Measurements from ENCODE around the gene VENTX. TPM values are rescaled to one million over a fixed set of nuclear protein-coding genes. Genes with fewer than 3 reads are reported as not detected.

VENTX gene, protein sequence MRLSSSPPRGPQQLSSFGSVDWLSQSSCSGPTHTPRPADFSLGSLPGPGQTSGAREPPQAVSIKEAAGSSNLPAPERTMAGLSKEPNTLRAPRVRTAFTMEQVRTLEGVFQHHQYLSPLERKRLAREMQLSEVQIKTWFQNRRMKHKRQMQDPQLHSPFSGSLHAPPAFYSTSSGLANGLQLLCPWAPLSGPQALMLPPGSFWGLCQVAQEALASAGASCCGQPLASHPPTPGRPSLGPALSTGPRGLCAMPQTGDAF
- total RNA-seq, result not detected

DNA sequence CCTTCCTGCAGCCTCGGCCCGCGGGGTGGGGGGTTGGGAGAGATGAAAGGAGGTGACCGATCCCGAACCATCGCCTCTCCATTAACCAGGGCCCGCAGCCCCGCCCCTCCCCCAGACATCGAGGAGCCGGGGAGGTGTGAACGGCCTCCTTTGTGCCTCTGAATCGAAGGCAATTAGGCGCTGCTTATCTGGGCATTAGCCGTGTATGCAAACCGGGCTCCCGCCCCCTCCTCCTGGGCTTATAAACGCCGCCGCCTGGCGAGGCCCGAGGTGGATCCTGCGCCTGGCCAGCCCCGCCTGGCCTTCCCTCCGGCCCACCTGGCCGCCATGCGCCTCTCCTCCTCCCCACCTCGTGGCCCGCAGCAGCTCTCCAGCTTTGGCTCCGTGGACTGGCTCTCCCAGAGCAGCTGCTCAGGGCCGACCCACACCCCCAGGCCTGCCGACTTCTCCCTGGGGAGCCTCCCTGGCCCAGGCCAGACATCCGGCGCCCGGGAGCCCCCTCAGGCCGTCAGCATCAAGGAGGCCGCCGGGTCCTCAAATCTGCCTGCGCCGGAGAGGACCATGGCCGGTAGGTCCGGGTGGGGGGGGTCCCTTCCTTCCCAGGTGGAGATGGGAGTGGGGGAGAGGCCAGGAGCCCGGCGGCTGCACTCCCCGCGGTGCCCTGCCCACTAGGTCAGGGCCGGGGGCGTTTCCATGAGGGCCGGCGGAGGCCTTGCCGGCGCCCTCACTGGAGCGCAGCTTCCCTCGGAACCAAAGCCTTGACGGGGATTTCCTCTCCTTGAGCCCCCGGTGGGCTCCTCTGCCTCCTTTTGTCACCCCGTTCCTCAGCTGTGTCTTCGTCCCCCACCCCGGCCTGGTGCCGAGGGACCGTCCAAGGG lies at the start of gene VENTX:
Gene VENTX, plus strand, starts transcription at position 268 of the 878 bp plus-strand sequence. Its CDS starts 60 bp downstream, at position 328.

DNA sequence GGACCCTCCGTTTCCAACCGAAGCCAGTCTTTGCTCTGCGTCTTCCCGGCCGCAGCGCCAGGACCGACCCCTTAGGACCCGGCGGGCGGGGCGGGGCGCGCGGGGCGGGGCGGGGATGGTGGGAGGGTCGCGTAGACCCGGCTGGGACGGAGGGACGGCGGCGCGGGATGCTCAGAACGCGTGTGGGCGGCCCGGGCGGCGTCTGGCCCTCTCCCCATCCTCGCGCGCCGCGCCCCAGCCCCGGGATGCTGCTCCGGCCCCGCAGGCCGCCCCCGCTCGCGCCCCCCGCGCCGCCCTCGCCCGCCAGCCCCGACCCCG lies 7.7 kb upstream of the VENTX start, which contains the start of gene UTF1:
Gene UTF1, plus strand, starts transcription at position 174 of the 318 bp plus-strand sequence. Its CDS starts 72 bp downstream, at position 246.

DNA sequence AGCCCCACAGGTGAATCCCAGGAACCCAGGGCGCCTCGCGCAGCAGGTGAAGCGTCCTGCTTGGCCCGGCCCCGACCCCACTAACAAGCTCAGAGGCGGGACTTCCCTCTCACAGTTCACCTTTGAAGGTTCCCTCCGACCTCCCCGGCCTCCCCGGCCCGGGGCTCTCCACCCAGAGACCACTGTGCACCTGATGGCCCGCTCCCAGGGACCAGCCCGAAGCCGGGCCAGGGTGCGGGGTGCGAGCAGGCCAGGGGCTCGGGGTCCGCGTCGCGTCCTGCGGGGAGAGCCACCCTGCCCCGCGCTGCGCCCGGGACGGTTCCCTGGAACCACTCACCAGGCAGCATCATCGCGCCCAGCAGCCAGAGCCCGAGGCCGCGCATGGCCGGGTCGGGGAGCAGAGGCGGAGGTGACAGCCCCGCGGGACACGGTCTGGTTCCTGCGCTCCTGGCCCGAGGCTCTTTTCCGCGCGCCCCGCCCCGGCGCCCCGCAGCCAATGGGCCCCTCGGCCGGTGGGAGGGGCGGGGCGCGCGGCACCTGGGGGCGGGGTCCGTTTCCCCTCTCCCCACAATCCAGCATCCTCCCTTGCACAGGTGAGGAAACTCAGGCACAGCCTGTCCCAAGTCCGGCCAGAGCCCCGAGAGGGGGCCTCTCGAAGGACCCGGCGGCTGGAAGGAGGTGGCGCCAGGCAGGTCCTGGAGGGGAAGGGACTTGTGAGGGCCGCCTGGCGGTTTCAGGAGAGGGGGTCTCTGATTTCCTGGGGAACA lies 39.0 kb downstream of the VENTX start, which contains the start of gene ADAM8:
Gene ADAM8, minus strand, starts transcription at position 434 of the 767 bp plus-strand sequence. Its CDS starts 51 bp downstream, at position 383.

Small RNA genes lying within 50 kb of the gene (microRNA-seq; reads per million reads assigned to microRNA genes)
- not detected for gene MIR202 (ENCODE audit: borderline microRNAs expressed, borderline replicate concordance)

Other genes starting within 250 kb of the VENTX start
- not detected for gene ADGRA1, start 149.9 kb upstream of the VENTX start, total RNA-seq
- gene KNDC1, start 77.6 kb upstream of the VENTX start, total RNA-seq, result under 1 TPM; 0.26 to 0.83 TPM
- not detected for gene UTF1, start 7.6 kb upstream of the VENTX start, total RNA-seq
- gene ADAM8, start 39.0 kb downstream of the VENTX start, total RNA-seq, result 100 to 1,000 TPM in 1 of 2 experiments, 10 to 100 TPM in 1; 91.0 to 101 TPM
- 10 to 100 TPM; 55.9 to 61.1 TPM for gene TUBGCP2, start 71.0 kb downstream of the VENTX start, total RNA-seq
- gene ZNF511, start 71.1 kb downstream of the VENTX start, total RNA-seq, result 10 to 100 TPM; 44.5 to 48.9 TPM
- not detected for gene CALY, start 99.0 kb downstream of the VENTX start, total RNA-seq
- gene PRAP1, start 109.5 kb downstream of the VENTX start, total RNA-seq, result not detected
- 10 to 100 TPM; 15.6 to 19.1 TPM for gene FUOM, start 120.2 kb downstream of the VENTX start, total RNA-seq
- gene ECHS1, start 135.5 kb downstream of the VENTX start, total RNA-seq, result 10 to 100 TPM; 33.8 to 35.3 TPM
- 1 to 10 TPM; 5.5 to 6.3 TPM for gene PAOX, start 141.4 kb downstream of the VENTX start, total RNA-seq
- gene MTG1, start 156.3 kb downstream of the VENTX start, total RNA-seq, result 10 to 100 TPM; 44.6 to 50.0 TPM
- not detected for gene SPRN, start 186.8 kb downstream of the VENTX start, total RNA-seq
- 1 to 10 TPM; 2.5 to 3.3 TPM for gene SCART1, start 216.1 kb downstream of the VENTX start, total RNA-seq

Measured in activated naive CD4-positive, alpha-beta T cell treated with anti-CD3 and anti-CD28 coated beads, Interleukin-2, amount 10 ng/mL, durations not matched to agents 5 hours and 36 hours (primary cell).